Adipocyte (in vitro differentiated cells): Measurements from ENCODE around the gene CAD.

ENCODE experiments used
- DNase-seq: peaks from one replicate; pipeline ENCODE4 v3.0.0-alpha.2; 2015; ENCODE audit warnings: low read depth
- H3K27me3 ChIP-seq: replicated peaks from 2 replicates; pipeline ENCODE4 v1.7.0; 2013; ENCODE audit warnings: mild to moderate bottlenecking, low read length, moderate library complexity; ENCODE audit not compliant: control insufficient read depth, insufficient read depth
- H3K36me3 ChIP-seq: 2 replicates; pipeline ENCODE4 v1.7.0; 2013; ENCODE audit warnings: low read length, mild to moderate bottlenecking, moderate library complexity; ENCODE audit not compliant: control insufficient read depth, insufficient read depth, severe bottlenecking
- H3K4me1 ChIP-seq: 2 replicates; pipeline ENCODE4 v1.7.0; 2013; ENCODE audit warnings: mild to moderate bottlenecking, low read length, moderate library complexity; ENCODE audit not compliant: control insufficient read depth, insufficient read depth
- H3K4me3 ChIP-seq: 2 replicates; pipeline ENCODE4 v1.7.0; 2013; ENCODE audit warnings: mild to moderate bottlenecking, low read length, moderate library complexity
- H3K9ac ChIP-seq: 2 replicates; pipeline ENCODE4 v1.7.0; 2013; ENCODE audit warnings: mild to moderate bottlenecking, low read length, moderate library complexity
- H3K9me3 ChIP-seq: 2 replicates; pipeline ENCODE4 v1.7.0; 2013; ENCODE audit warnings: mild to moderate bottlenecking, low read length, moderate library complexity; ENCODE audit not compliant: control insufficient read depth

Gene CAD

GRCh38 chr2:27249159-27249890 lies 32.2 kb downstream of the CAD start:
- H3K36me3 ChIP-seq, result peaks cover 3% of the 10 kb centered on the region
- no peak overlapping the region for H3K4me3 ChIP-seq
- no peaks in the 10 kb centered on the region for H3K9me3 ChIP-seq
- DNase-seq, result no peak
- peaks cover 27% of the 10 kb centered on the region for H3K27me3 ChIP-seq
- no peaks in the 10 kb centered on the region for H3K4me1 ChIP-seq
- H3K9ac ChIP-seq, result no peak overlapping the region

- Histone ChIP-seq H3K27me3 (peaks cover 27% of the 10 kb centered on the region), H3K4me3 (no peak overlapping the region), H3K9ac (no peak overlapping the region), H3K9me3 (no peaks in the 10 kb centered on the region), H3K4me1 (peaks cover 5% of the 10 kb centered on the region), H3K36me3 (no peaks in the 10 kb centered on the region)
- no peak for DNase-seq
Measured at GRCh38 chr2:27249891-27250651, 32.9 kb downstream of the CAD start.

DNA sequence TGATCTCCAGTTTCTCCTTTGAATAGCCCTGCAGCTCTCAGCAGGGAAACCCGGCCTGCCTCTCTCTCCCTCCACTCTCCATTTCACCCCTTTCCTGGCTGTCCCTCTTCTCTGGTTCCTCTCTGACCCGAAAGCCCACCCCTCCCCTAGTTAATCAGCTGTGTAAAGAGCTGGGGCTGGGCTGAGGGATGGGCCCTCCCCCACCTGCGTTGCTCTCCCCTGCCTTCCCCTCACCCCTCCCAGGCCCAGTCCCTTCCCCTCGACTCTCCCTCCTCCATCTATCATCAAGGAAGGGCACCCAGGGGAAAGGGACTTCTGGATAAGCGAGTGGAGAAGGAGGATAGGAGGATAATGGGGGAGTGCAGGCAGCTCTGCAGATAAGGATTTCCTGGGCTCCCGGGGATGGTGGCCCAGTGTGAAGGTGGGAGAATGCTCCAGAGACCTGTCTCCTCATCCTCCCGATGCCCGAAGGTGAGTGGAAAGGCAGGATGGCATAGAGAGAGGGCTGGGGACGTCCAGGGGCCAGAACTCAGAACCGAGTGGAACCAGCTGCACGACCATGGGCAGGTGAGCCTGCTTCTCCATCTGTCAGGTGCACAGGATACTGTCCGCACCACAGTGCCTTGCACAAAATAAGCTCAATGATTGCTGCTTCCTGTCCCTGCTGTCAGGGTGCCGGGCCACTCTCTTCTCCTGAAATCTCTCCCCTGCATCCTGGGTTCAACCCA lies 33.6 kb downstream of the CAD start:
- Histone ChIP-seq H3K36me3 (no peaks in the 10 kb centered on the region), H3K9ac (no peak overlapping the region), H3K4me1 (peaks cover 12% of the 10 kb centered on the region), H3K27me3 (peaks cover 27% of the 10 kb centered on the region), H3K9me3 (no peaks in the 10 kb centered on the region), H3K4me3 (no peak overlapping the region)
- no peak for DNase-seq

- peaks cover 16% of the 10 kb centered on the region for H3K4me1 ChIP-seq
Measured at GRCh38 chr2:27251766-27252165, 34.6 kb downstream of the CAD start.

DNA sequence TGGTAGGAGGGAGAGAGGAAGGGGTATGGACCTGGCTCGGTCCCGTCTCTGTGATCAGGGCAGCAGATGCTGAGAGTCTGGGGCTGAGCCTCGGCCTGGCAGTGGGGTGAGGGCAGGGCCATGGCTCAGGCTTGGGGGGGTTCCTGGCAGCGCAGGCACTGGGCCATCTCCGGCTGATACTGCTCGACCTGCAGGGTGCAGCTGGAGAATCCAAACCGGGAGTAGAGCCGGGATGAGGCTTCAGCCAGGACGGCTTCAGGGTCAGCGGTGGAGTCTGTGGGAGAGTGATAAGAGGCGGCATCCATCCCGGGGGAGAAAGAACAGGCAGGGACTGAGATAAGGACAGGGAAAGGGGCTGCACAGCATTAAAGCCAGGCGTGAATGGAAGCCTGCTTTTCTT lies 38.0 kb downstream of the CAD start:
- no peak for DNase-seq
- Histone ChIP-seq H3K9me3 (no peaks in the 10 kb centered on the region), H3K36me3 (no peaks in the 10 kb centered on the region), H3K4me1 (peaks cover 16% of the 10 kb centered on the region), H3K4me3 (peak overlapping the region; percentile 29), H3K9ac (no peak overlapping the region), H3K27me3 (peaks cover 24% of the 10 kb centered on the region)

More at GRCh38 chr2:27251766-27252165, 34.6 kb downstream of the CAD start:
- Histone ChIP-seq H3K9me3 (no peaks in the 10 kb centered on the region), H3K27me3 (peaks cover 27% of the 10 kb centered on the region), H3K4me3 (no peak overlapping the region), H3K9ac (no peak overlapping the region), H3K36me3 (no peaks in the 10 kb centered on the region)
- no peak for DNase-seq

DNA sequence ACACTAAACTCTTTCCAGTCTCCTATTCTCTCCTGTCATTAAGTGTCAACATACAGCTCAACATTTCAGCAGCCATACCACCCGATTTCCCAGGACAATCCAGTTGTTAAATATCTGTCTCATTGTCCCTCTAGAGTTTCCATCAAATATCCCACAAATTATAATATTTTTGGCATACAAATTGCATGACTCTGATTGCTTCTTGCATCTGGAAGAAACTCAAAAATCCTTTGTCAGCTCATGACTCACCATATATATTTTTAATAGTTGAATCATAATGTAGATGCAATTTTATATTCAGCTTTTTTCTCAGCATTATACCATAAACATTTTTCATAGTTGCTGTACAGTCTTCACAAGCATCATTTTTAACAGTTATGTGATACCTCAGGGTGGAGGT lies 38.5 kb downstream of the CAD start:
- H3K27me3 ChIP-seq, result peaks cover 24% of the 10 kb centered on the region
- peak; percentile 72 for DNase-seq

GRCh38 chr2:27256855-27257454 lies 39.8 kb downstream of the CAD start:
- Histone ChIP-seq H3K4me1 (peaks cover 16% of the 10 kb centered on the region), H3K27me3 (peaks cover 25% of the 10 kb centered on the region), H3K36me3 (no peaks in the 10 kb centered on the region), H3K9me3 (no peaks in the 10 kb centered on the region), H3K4me3 (no peak overlapping the region), H3K9ac (no peak overlapping the region)
- DNase-seq, result no peak

More for the DNA sequence above, 38.5 kb downstream of the CAD start:
- H3K4me1 ChIP-seq, result peaks cover 16% of the 10 kb centered on the region
- H3K9ac ChIP-seq, result no peak overlapping the region
- no peaks in the 10 kb centered on the region for H3K9me3 ChIP-seq
- H3K4me3 ChIP-seq, result peak overlapping the region; percentile 29
- H3K36me3 ChIP-seq, result no peaks in the 10 kb centered on the region

DNA sequence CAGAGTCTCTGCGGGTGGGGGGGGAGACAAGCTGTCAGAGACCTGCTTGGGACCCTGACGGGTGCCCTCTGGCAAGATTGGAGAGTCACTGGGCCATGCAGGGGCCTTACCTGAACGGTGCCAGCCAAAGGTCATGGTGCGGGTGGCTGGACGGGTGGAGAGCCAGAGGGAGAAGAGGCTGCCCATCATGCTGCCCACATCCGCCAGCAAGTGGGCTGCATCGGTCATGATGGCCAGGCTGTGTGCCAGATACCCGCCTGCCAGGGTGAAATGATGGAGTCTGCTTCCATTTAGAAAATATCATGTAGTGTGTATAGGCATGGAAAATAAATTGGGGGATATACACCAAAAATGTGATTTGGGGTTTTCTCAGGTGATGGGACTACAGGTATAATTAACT lies 40.9 kb downstream of the CAD start:
- peaks cover 16% of the 10 kb centered on the region for H3K4me1 ChIP-seq
- no peak overlapping the region for H3K4me3 ChIP-seq
- no peaks in the 10 kb centered on the region for H3K9me3 ChIP-seq
- H3K9ac ChIP-seq, result no peak overlapping the region
- no peaks in the 10 kb centered on the region for H3K36me3 ChIP-seq
- H3K27me3 ChIP-seq, result peaks cover 25% of the 10 kb centered on the region
- DNase-seq, result no peak

DNA sequence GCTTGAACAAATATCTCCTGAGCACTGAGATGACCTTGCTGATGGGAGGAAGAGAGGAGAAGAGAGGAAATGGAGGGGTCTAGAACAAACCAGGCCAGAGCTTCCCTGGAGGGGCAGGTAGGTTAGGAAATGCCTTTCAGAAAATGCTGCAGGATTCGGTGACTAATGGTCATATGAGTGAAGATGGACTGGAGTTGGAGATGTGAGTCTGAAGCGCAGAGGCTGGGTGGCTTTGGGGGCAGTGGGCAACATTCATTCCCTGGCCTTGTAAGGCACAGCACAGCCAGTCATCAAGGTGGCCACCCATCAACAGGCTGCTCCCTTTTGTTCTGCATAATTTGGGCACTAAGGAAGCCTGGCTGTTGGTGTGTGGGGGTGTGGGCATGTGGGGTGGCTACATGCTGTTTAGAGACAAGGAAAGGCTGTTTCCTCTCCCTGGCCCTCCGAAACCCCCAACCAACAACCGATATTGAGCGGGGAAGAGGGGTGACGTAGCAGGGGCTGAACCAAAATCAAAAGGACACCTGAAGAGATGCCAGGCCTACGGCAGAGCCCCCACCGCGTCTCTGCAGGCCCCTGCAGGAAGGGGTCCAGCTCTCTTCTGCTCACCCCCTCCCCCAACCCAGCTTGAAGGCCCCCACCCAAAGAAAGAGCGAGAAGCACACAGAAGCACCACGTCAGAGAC lies 44.2 kb downstream of the CAD start:
- Histone ChIP-seq H3K9me3 (no peaks in the 10 kb centered on the region), H3K9ac (no peak overlapping the region), H3K36me3 (no peaks in the 10 kb centered on the region), H3K27me3 (peaks cover 54% of the 10 kb centered on the region), H3K4me1 (peaks cover 2% of the 10 kb centered on the region), H3K4me3 (no peak overlapping the region)
- DNase-seq, result no peak

GRCh38 chr2:27261926-27262298 lies 44.7 kb downstream of the CAD start:
- Histone ChIP-seq H3K4me1 (peaks cover 2% of the 10 kb centered on the region), H3K9me3 (no peaks in the 10 kb centered on the region), H3K36me3 (no peaks in the 10 kb centered on the region), H3K4me3 (no peak overlapping the region), H3K9ac (no peak overlapping the region), H3K27me3 (peaks cover 60% of the 10 kb centered on the region)
- DNase-seq, result no peak
